ENCODE results near the gene DNAJC11. TPM values are rescaled to one million over a fixed set of nuclear protein-coding genes. Genes with fewer than 3 reads are reported as not detected.

Gene DNAJC11
- total RNA-seq, 6 experiments from 2014 or later: 66.6 to 79.5 (median 73.0) TPM

DNA sequence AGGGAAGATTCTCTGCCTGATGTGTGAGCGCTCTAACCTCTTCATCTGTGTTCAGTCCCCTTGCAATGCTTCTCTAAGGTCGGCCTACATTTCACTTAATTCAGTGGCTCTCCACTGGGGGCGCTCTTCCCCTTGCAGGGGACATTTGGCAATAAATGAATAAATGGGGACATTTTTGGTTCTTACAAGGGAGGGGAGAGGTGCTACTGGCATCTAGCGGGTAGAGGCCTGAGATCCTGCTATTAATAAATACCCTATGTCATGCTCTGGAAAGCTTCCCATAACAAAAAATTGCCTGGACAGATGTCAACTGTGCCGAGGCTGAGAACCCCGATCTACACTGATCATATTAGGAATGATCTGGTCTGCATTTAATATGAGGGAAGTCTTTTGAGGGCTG, 25.9 kb upstream of the DNAJC11 start:
- Mint-ChIP-seq H3K9me3 (no peaks in the 10 kb centered on the region), H3K27me3 (ENCODE audit: insufficient read depth) (no peaks in the 10 kb centered on the region), H3K4me3 (peak overlapping the region; percentile 25; the same call in 1 of the 2 replicates), H3K36me3 (ENCODE audit: low read depth) (no peaks in the 10 kb centered on the region), H3K27ac (peak overlapping the region; percentile 30; the same call in 1 of the 2 replicates), H3K4me1 (ENCODE audit: low read depth) (peaks cover 31% of the 10 kb centered on the region)
- peak; percentile 50 for DNase-seq
- TF ChIP-seq, protein P1, sequence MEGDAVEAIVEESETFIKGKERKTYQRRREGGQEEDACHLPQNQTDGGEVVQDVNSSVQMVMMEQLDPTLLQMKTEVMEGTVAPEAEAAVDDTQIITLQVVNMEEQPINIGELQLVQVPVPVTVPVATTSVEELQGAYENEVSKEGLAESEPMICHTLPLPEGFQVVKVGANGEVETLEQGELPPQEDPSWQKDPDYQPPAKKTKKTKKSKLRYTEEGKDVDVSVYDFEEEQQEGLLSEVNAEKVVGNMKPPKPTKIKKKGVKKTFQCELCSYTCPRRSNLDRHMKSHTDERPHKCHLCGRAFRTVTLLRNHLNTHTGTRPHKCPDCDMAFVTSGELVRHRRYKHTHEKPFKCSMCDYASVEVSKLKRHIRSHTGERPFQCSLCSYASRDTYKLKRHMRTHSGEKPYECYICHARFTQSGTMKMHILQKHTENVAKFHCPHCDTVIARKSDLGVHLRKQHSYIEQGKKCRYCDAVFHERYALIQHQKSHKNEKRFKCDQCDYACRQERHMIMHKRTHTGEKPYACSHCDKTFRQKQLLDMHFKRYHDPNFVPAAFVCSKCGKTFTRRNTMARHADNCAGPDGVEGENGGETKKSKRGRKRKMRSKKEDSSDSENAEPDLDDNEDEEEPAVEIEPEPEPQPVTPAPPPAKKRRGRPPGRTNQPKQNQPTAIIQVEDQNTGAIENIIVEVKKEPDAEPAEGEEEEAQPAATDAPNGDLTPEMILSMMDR (IDR thresholded peaks at IDR 0.05): peak; percentile 97

DNA sequence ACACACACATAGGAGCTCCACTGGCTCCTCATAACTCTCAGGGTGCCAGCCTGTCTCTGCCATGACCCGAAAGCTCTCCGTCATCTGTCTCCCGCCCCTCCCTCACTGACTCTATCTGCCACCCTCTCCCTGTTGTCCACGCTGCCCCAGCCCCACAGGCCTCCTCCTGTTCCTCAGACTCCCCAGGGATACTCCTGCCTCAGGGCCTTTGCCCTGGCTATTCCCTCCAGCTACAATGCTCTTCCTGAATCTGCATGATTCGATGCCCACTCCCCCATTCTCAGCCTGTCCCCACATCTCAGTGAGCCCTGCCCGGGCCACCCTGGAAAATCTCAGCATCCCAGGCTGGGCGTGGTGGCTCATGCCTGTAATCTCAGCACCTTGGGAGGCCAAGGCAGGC, 24.6 kb upstream of the DNAJC11 start:
- H3K27ac Mint-ChIP-seq: peak overlapping the region; percentile 96; the same call in 1 of the 2 replicates
- H3K4me1 Mint-ChIP-seq (ENCODE audit: low read depth): peaks cover 31% of the 10 kb centered on the region
- no peaks in the 10 kb centered on the region for H3K36me3 Mint-ChIP-seq (ENCODE audit: low read depth)
- no peaks in the 10 kb centered on the region for H3K9me3 Mint-ChIP-seq
- H3K27me3 Mint-ChIP-seq (ENCODE audit: insufficient read depth): no peaks in the 10 kb centered on the region
- H3K4me3 Mint-ChIP-seq: no peak overlapping the region
- DNase-seq: no peak
- TF ChIP-seq, protein P1 (IDR thresholded peaks at IDR 0.05): no peak

DNA sequence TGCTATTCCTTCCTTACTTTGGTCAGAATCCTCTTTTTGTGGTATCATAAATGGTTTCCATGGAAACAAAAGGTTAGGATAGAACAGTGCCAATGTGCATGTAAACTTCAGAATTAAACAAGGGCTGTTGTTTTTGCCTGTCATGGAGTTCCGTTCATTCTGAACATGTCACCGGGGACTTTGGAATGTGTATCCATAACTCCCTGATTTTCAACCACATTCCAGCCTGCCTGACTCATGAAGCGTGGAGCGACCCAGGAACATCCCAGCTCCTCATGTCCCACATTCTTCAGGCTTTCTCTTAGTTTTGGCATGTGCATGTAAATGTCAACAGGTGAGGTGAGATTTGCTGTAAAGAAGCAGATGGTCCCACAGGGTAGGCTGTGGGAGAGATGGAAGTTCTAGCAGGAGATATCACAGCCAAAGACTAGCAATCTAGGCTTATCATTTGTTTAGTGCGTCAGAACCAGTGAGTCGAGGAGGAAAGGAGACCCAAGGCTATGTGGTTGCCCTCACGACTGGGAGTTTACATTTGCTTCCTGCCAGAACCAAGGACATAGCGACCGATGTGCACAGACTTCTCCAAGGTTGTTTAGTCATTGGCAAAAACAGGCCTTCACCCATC, 23.0 kb upstream of the DNAJC11 start:
- DNase-seq: peak; percentile 90
- Mint-ChIP-seq H3K27me3 (ENCODE audit: insufficient read depth) (no peaks in the 10 kb centered on the region), H3K36me3 (ENCODE audit: low read depth) (no peaks in the 10 kb centered on the region), H3K4me1 (ENCODE audit: low read depth) (peaks cover 31% of the 10 kb centered on the region), H3K27ac (peak overlapping the region; percentile 96), H3K4me3 (peak overlapping the region; percentile 60), H3K9me3 (no peaks in the 10 kb centered on the region)
- TF ChIP-seq, protein P1 (IDR thresholded peaks at IDR 0.05): no peak

DNA sequence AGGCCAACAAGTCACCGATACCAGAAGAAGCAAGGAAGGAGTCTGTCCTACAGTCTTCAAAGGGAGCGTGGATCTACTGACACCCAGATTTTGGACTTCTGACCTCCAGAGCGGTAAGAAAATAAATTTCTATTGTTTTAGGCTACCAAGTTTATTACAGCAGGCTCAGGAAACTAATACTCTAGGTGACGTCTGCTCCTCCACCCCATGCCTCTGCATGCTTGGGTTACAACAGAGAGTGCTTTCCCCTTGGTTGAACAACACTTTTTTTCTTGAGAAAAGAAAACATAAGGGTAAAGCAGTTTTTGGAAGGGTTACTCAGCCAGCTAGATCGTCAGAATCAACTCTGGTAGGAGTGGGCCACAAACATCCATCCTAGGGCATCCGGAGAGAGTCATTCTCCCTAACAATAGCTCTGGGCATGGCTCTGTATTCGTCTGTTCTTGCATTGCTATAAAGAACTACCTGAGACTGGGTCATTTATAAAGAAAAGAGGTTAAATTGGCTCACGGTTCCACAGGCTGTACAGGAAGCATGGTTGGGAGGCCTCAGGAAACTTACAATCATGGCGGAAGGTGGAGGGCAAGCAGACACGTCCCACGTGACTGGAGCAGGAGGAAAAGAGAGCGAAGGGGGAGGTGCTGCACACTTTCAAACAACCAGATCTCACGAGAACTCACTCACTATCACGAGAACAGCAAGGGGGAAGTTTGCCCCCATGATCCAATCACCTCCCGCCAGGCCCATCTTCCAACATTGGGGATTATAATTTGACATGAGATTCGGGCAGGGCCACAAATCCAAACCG, 22.2 kb upstream of the DNAJC11 start:
- DNase-seq: no peak
- Mint-ChIP-seq H3K4me3 (peak overlapping the region; percentile 60), H3K27ac (peak overlapping the region; percentile 96), H3K4me1 (ENCODE audit: low read depth) (peaks cover 31% of the 10 kb centered on the region), H3K36me3 (ENCODE audit: low read depth) (no peaks in the 10 kb centered on the region), H3K9me3 (no peaks in the 10 kb centered on the region), H3K27me3 (ENCODE audit: insufficient read depth) (no peaks in the 10 kb centered on the region)
- TF ChIP-seq, protein P1 (IDR thresholded peaks at IDR 0.05): no peak

DNA sequence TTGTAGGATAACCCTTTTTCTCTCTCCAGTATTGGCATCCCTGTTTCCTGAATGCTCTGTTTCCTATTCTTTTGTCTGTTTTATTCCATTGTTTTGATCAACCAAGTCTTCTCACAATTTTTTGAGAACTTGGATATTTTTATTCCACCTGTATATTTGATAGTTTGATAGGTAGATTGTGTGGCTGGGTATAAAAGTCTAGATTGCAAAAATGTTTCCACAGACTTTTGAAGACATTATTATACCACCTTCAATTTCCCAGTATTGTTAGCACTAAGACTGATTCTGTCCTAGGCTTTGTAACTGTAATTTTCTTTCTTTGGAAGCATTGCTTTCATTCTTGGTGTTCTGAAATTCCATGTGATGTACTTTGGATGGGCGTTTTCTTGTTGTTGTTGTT, 9.6 kb upstream of the DNAJC11 start:
- Mint-ChIP-seq H3K27ac (no peak overlapping the region), H3K9me3 (peaks cover 27% of the 10 kb centered on the region), H3K27me3 (ENCODE audit: insufficient read depth) (peaks cover 18% of the 10 kb centered on the region), H3K36me3 (ENCODE audit: low read depth) (peaks cover 14% of the 10 kb centered on the region), H3K4me1 (ENCODE audit: low read depth) (no peaks in the 10 kb centered on the region), H3K4me3 (no peak overlapping the region)
- DNase-seq: no peak
- TF ChIP-seq, protein P1 (IDR thresholded peaks at IDR 0.05): no peak

Measured in HFFc6 (cell line).